Inflammatory macrophage treated with lipopolysaccharide for 4 hours (primary cell): ENCODE measurements around the gene DNMT3A.
"Not testable (repeated sequence)": the region's sequence is repeated elsewhere in the genome, so short reads cannot be mapped to it uniquely, and the experiment has no call there.

Experiments
- DNase-seq: peaks from one replicate; pipeline ENCODE4 v3.0.0-alpha.2; 2020

Gene DNMT3A

GRCh38 chr2:25280051-25280687 is 61.6 kb downstream of the DNMT3A start:
- peak; percentile 60 for DNase-seq

GRCh38 chr2:25279091-25279651 is 62.6 kb downstream of the DNMT3A start:
- peak; percentile 93 for DNase-seq

DNA sequence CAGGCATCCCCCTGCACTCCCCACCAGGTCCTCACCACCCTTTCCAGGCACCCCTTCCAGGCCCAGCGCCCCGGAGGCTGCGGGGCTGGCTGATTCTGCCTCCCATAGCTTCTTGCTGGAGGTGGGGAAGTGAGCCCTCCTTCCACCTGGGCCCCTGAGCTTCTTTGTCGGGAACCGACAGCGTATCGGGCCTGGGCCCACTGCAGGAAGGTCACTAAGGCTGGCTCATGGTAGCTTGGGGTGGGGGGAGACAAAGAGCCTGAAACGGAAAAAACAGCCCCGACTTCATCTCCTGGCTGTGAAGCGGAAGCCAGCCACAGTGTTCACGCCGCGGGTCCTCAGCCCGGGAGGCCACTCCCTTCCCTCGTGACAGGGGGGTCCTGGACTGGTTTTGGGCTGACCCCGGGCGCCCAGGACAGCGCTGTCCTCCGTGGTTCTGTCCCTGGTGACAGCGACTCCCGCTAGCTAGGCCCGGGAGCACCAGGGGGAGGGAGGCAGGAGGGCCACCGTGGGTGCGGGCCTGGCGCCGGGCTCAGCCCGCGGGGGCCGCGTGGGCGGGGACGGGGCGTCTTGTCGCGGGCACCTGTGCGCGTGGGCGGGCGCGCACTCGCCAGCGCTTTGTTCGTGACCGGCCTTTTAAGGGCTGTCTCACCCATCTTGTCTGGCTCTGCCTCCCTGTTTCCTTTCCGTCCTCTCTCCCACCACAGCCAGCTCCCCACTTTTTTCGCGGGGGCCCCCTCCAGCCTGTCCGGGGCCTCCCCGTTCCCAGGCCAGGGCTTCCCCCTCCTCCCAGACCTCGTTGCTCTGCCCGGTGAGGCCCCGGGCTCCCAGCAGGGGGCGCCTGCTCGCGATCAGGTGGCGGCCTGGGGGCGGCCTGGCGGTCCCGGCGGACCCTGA is 64.9 kb downstream of the DNMT3A start:
- peak; percentile 36 for DNase-seq

DNA sequence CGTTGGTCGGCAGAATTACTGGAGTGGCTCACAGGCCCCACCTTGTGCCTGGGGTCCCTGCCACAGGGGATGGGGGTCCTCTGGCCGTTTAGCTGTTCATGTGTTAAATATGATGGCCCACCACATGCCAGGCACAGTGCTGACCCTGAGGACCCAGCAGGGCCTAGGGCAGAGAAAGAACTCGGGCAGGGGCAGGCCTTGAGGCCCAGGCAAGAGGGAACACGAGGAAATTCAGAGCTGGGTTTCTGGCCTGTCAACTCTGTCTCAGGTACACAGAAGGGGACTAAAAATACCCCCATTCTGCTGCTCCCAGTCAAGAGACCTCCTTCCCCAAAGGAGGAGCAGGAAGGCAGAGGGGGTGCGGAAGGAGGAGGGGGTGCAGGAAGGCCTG is 66.2 kb downstream of the DNMT3A start:
- no peak for DNase-seq

GRCh38 chr2:25274868-25275574 is 66.7 kb downstream of the DNMT3A start:
- DNase-seq: peak; percentile 63

- no peak for DNase-seq
Observed at GRCh38 chr2:25273985-25274535, 67.7 kb downstream of the DNMT3A start.

DNA sequence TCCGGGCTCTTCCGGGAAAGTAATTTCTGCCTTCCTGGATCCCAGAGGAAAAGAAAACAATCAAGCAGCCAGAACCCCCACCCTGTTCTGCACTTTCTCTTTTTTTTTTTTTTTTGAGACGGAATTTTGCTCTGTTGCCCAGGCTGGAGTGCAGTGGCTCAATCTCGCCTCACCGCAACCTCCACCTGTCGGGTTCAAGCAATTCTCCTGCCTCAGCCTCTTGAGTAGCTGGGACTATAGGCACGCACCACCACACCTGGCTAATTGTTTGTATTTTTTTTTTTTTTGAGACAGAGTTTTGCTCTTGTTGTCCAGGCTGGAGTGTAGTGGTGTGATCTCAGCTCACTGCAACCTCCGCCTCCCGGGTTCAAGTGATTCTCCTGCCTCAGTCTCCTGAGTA is 69.0 kb downstream of the DNMT3A start:
- not testable (repeated sequence) for DNase-seq

GRCh38 chr2:25270061-25270460 is 71.7 kb downstream of the DNMT3A start:
- no peak for DNase-seq

DNA sequence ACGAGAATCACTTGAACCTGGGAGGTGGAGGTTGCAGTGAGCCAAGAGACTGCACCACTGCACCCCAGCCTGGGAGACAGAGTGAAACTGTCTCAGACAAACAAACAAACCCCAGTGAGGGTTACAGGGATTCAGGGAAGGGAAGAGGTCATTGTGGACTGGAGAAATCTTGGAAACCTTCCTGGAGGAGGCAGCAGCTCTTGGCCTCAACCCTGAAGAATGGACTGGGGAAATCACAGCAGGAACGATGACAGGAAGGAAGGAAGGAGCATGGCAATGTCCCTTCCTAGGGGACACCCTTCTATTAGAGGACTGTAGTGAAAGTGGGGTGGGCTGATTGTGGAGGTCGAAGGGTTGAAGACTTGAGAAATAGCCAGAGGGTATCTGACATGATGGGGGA is 72.5 kb downstream of the DNMT3A start:
- no peak for DNase-seq

DNA sequence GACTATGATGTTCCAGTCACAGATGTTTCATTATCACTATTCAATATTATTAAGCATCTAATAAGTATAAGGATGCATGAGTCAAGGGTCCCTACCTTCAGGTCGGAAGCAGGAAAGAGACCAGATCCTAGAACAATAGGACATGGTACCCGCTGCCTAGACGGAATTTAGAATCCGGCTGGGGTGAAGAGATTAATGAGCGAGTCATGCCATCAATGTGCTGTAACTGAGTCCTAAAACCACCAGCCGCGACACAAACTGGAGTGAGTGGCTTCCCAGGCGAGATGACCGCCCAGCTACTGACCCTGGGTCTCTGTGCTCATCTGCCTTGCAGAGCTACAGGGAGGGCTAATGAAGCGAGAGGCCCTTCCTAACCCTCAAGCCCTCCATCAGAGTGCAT is 73.6 kb downstream of the DNMT3A start:
- DNase-seq: no peak

GRCh38 chr2:25266399-25266798 is 75.3 kb downstream of the DNMT3A start:
- DNase-seq: no peak

DNA sequence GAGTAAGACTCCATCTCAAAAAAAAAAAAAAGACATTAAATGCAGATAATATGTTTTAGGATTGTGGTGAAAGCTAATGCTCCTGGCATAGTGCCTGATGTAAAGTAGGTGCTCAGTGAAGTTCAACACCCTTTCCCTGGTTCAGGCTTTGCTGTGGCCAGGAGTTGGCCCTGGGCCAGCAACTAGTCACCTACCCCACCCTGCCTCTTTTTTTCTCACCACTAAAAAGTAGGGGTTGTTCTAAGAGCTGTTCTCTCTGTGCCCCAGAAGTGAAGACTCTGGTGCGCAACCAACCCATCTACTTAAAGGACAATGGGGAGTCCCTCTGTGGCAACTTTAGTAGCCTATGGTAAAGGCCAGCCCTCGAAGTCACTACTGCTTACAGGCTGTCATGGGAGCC is 75.9 kb downstream of the DNMT3A start:
- no peak for DNase-seq

GRCh38 chr2:25265001-25265400 is 76.7 kb downstream of the DNMT3A start:
- DNase-seq: no peak

GRCh38 chr2:25262288-25262687 is 79.4 kb downstream of the DNMT3A start:
- DNase-seq: no peak

DNA sequence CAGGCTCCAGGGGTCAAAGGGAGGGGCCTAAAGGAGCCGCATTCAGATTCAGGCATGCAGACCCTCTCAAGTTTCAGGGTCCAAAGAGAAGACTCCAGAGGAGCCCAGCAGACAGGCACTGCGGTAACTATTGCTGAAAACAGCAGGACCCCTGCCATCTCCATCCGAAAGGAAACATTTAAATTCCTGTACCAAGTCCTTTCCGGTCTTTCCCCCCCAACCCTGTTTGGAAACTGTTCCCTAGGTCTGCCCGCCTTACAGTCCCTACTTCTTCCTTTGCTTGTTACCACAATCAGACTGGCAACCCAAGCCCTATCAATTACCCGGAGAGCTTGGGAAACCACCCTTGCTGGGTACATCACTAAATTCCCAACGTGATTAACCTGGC is 82.0 kb downstream of the DNMT3A start:
- DNase-seq: no peak

DNA sequence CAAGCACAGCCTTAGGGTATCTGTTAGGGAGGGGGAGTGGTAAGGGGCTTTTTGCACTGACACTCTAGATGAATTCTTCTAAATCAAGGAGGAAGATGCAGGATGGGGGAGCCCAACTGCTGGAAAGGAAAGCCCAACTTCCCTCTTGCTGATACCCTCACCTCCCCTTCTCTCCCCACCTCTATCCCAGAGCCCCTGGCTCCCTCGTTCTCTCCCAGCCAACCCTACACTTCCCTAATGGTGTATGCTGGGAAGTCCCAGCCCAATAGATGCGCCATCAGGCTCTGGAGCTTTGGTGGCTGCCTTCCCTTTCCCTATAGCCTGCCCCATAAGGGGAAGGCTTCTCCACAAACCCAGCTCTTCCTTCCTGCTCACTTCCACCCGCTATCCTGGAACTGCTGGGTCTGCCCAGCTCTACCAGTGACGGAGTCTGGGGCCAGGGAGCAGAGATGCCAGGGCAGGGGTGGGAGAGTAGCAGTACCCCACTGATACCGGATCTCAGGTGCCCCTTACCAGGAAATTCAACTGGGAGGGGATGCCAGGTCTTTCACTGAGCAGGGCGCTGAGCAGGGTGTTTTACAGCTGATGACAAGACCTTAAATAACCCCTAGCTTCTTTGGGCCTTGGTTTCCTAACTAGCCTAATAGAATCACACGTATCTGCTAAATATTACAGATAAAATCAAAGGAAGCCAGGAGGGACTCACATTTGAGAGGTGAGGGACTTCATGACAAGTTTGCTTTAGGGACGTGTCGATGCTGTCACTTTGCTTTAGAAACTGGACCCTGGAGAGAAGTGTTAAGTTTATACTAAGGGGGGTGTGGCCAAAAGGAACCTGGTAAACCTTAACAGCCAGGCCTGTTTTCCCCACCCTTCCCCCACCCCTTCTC is 82.6 kb downstream of the DNMT3A start:
- DNase-seq: no peak

GRCh38 chr2:25257931-25258846 is 83.5 kb downstream of the DNMT3A start:
- no peak for DNase-seq

GRCh38 chr2:25257032-25257552 is 84.6 kb downstream of the DNMT3A start:
- no peak for DNase-seq

DNA sequence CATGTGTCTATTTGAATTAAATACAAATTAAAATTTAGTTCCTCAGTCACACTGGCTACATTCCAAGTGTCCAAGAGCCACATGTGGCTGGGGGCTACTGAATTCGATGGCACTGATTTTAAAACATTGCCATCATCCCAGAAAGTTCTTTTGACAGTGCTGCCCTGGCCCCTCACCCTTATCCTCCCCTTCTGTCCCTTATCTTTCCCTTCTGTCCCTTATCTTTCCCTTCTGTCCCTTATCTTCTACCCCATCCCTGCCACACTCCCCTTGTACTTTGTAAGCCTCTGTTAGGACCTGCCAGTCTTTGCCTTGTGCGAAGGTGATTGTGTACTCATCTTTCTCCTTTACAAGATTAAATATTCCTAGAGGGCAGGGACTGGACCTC is 85.2 kb downstream of the DNMT3A start:
- no peak for DNase-seq

DNA sequence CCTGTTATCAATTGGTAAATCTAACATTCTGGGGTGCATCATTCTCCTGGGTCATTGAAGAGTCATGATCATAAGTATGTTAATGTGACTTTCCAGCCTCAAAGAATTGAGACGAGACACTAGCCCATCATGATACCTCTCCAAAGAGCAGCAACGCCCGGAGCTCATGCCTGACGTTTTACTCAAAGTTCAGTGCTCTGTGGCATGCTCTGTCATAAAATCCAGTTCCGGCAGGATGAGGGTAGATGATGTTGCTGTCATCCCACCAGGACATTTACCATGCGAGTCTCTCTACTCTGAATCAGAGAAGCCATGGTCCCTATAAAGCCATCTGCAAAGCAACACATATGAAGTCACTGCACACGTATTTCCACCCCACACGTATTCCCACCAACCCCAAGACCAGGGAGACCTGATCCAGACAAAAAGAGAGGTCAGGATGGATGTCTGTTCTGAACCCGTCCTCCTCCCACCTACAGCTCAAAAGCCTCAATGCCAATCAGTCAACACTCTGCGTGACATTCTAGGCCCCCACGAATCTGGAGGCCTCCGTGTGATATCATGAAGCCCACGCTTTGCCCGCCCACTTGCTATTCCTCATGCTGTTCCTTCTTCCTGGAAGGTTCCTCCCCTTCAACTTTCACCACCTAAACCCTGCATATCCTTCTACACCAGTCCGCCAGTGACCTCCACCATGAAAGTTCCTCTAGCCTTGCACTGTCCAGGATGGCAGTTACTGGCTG is 85.8 kb downstream of the DNMT3A start:
- DNase-seq: peak; percentile 11
